Activated naive CD8-positive, alpha-beta T cell treated with anti-CD3 and anti-CD28 coated beads for 36 hours (primary cell): ENCODE measurements around the gene TMCC2. TPM values are rescaled to one million over a fixed set of nuclear protein-coding genes. Genes with fewer than 3 reads are reported as not detected.
"Not testable (repeated sequence)": the region's sequence is repeated elsewhere in the genome, so short reads cannot be mapped to it uniquely, and the experiment has no call there.

ENCODE experiments used
- DNase-seq: peaks from one replicate; pipeline ENCODE4 v3.0.0; 2021
- H3K27ac Mint-ChIP-seq: one replicate; pipeline ENCODE4 v1.8.0; 2022; ENCODE audit warnings: mild to moderate bottlenecking, moderate library complexity, mixed read lengths
- H3K27me3 Mint-ChIP-seq: one replicate; pipeline ENCODE4 v1.8.0; 2022; ENCODE audit warnings: mild to moderate bottlenecking, mixed read lengths
- H3K36me3 Mint-ChIP-seq: one replicate; pipeline ENCODE4 v1.8.0; 2021; ENCODE audit warnings: mild to moderate bottlenecking, mixed read lengths
- H3K4me1 Mint-ChIP-seq: one replicate; pipeline ENCODE4 v1.8.0; 2021; ENCODE audit warnings: mixed read lengths
- H3K4me3 Mint-ChIP-seq: one replicate; pipeline ENCODE4 v1.8.0; 2022; ENCODE audit warnings: mild to moderate bottlenecking, moderate library complexity, mixed read lengths
- H3K9me3 Mint-ChIP-seq: one replicate; pipeline ENCODE4 v1.8.0; 2022; ENCODE audit warnings: mixed read lengths
- total RNA-seq, 2 experiments: library from RNA; stranded (reverse); gene quantifications; one replicate each; pipeline ENCODE4 v1.2.3, GENCODE V29; 2021

The TMCC2 gene
- 10 to 100 TPM; 13.3 to 14.0 TPM for total RNA-seq

GRCh38 chr1:205227584-205228013 is at the start of gene TMCC2:
TSS of gene TMCC2 (plus strand) at chr1:205227946. CDS start at chr1:205228565, 619 bp downstream.
- H3K4me1 Mint-ChIP-seq = peaks cover 39% of the 10 kb centered on the region
- DNase-seq = peak; percentile 93
- H3K27ac Mint-ChIP-seq = peak within 1 kb of the TSS; percentile 86
- H3K36me3 Mint-ChIP-seq = peaks cover 26% of the 10 kb centered on the region
- peak within 1 kb of the TSS; percentile 96 for H3K4me3 Mint-ChIP-seq
- H3K27me3 Mint-ChIP-seq = peaks cover 17% of the 10 kb centered on the region
- no peaks in the 10 kb centered on the region for H3K9me3 Mint-ChIP-seq

GRCh38 chr1:205179842-205180241 is 47.9 kb upstream of the TMCC2 start:
- DNase-seq = no peak
- Mint-ChIP-seq H3K36me3 (peaks cover 32% of the 10 kb centered on the region), H3K4me1 (peaks cover 32% of the 10 kb centered on the region), H3K27ac (no peak overlapping the region), H3K9me3 (no peaks in the 10 kb centered on the region), H3K4me3 (no peak overlapping the region), H3K27me3 (no peaks in the 10 kb centered on the region)

- not testable (repeated sequence) for H3K9me3 Mint-ChIP-seq, H3K4me3 Mint-ChIP-seq, H3K27ac Mint-ChIP-seq, H3K27me3 Mint-ChIP-seq, DNase-seq
- H3K36me3 Mint-ChIP-seq = peaks cover 31% of the 10 kb centered on the region
- peaks cover 34% of the 10 kb centered on the region for H3K4me1 Mint-ChIP-seq
Observed at GRCh38 chr1:205180331-205180730, 47.4 kb upstream of the TMCC2 start.

GRCh38 chr1:205182930-205183329 is 44.8 kb upstream of the TMCC2 start:
- no peak overlapping the region for H3K4me3 Mint-ChIP-seq
- H3K36me3 Mint-ChIP-seq = peaks cover 50% of the 10 kb centered on the region
- H3K4me1 Mint-ChIP-seq = peaks cover 56% of the 10 kb centered on the region
- no peaks in the 10 kb centered on the region for H3K27me3 Mint-ChIP-seq
- no peaks in the 10 kb centered on the region for H3K9me3 Mint-ChIP-seq
- DNase-seq = no peak
- no peak overlapping the region for H3K27ac Mint-ChIP-seq

- DNase-seq = peak; percentile 21
- H3K27ac Mint-ChIP-seq = peak overlapping the region; percentile 79
- H3K9me3 Mint-ChIP-seq = no peaks in the 10 kb centered on the region
- peak overlapping the region; percentile 42 for H3K4me3 Mint-ChIP-seq
- peaks cover 58% of the 10 kb centered on the region for H3K4me1 Mint-ChIP-seq
- H3K36me3 Mint-ChIP-seq = peaks cover 54% of the 10 kb centered on the region
- H3K27me3 Mint-ChIP-seq = no peaks in the 10 kb centered on the region
Observed at GRCh38 chr1:205183676-205184335, 43.9 kb upstream of the TMCC2 start.

- Mint-ChIP-seq H3K4me1 (peaks cover 72% of the 10 kb centered on the region), H3K9me3 (no peaks in the 10 kb centered on the region), H3K27me3 (no peaks in the 10 kb centered on the region), H3K27ac (peak overlapping the region; percentile 82), H3K36me3 (peaks cover 56% of the 10 kb centered on the region), H3K4me3 (no peak overlapping the region)
- peak; percentile 35 for DNase-seq
Observed at GRCh38 chr1:205186191-205186590, 41.6 kb upstream of the TMCC2 start.

- Mint-ChIP-seq H3K36me3 (peaks cover 51% of the 10 kb centered on the region), H3K4me1 (peaks cover 76% of the 10 kb centered on the region), H3K4me3 (no peak overlapping the region), H3K27ac (peak overlapping the region; percentile 82), H3K27me3 (no peaks in the 10 kb centered on the region), H3K9me3 (no peaks in the 10 kb centered on the region)
- DNase-seq = no peak
Observed at GRCh38 chr1:205187420-205187819, 40.3 kb upstream of the TMCC2 start.

- H3K36me3 Mint-ChIP-seq = peaks cover 48% of the 10 kb centered on the region
- H3K27me3 Mint-ChIP-seq = no peaks in the 10 kb centered on the region
- H3K27ac Mint-ChIP-seq = no peak overlapping the region
- peaks cover 75% of the 10 kb centered on the region for H3K4me1 Mint-ChIP-seq
- H3K9me3 Mint-ChIP-seq = no peaks in the 10 kb centered on the region
- DNase-seq = no peak
- H3K4me3 Mint-ChIP-seq = no peak overlapping the region
Observed at GRCh38 chr1:205188098-205188497, 39.6 kb upstream of the TMCC2 start.

- Mint-ChIP-seq H3K27me3 (no peaks in the 10 kb centered on the region), H3K36me3 (peaks cover 47% of the 10 kb centered on the region), H3K9me3 (no peaks in the 10 kb centered on the region), H3K27ac (no peak overlapping the region), H3K4me3 (no peak overlapping the region), H3K4me1 (peaks cover 74% of the 10 kb centered on the region)
- DNase-seq = no peak
Observed at GRCh38 chr1:205188596-205188995, 39.1 kb upstream of the TMCC2 start.

GRCh38 chr1:205189131-205189530 is 38.6 kb upstream of the TMCC2 start:
- H3K9me3 Mint-ChIP-seq = no peaks in the 10 kb centered on the region
- no peak overlapping the region for H3K27ac Mint-ChIP-seq
- H3K27me3 Mint-ChIP-seq = no peaks in the 10 kb centered on the region
- no peak overlapping the region for H3K4me3 Mint-ChIP-seq
- peaks cover 46% of the 10 kb centered on the region for H3K36me3 Mint-ChIP-seq
- no peak for DNase-seq
- peaks cover 71% of the 10 kb centered on the region for H3K4me1 Mint-ChIP-seq

- no peak for DNase-seq
- Mint-ChIP-seq H3K27me3 (no peaks in the 10 kb centered on the region), H3K27ac (no peak overlapping the region), H3K36me3 (peaks cover 49% of the 10 kb centered on the region), H3K4me3 (no peak overlapping the region), H3K4me1 (peaks cover 64% of the 10 kb centered on the region), H3K9me3 (peaks cover 4% of the 10 kb centered on the region)
Observed at GRCh38 chr1:205190845-205191577, 36.7 kb upstream of the TMCC2 start.

GRCh38 chr1:205191622-205192021 is 36.1 kb upstream of the TMCC2 start:
- no peak overlapping the region for H3K4me3 Mint-ChIP-seq
- H3K9me3 Mint-ChIP-seq = peaks cover 4% of the 10 kb centered on the region
- H3K27ac Mint-ChIP-seq = no peak overlapping the region
- peaks cover 60% of the 10 kb centered on the region for H3K4me1 Mint-ChIP-seq
- H3K36me3 Mint-ChIP-seq = peaks cover 52% of the 10 kb centered on the region
- DNase-seq = no peak
- H3K27me3 Mint-ChIP-seq = no peaks in the 10 kb centered on the region

GRCh38 chr1:205192287-205192686 is 35.5 kb upstream of the TMCC2 start:
- H3K36me3 Mint-ChIP-seq = peaks cover 51% of the 10 kb centered on the region
- no peak overlapping the region for H3K4me3 Mint-ChIP-seq
- H3K4me1 Mint-ChIP-seq = peaks cover 58% of the 10 kb centered on the region
- no peak overlapping the region for H3K27ac Mint-ChIP-seq
- no peak for DNase-seq
- no peaks in the 10 kb centered on the region for H3K27me3 Mint-ChIP-seq
- H3K9me3 Mint-ChIP-seq = peaks cover 4% of the 10 kb centered on the region

- H3K27me3 Mint-ChIP-seq = no peaks in the 10 kb centered on the region
- peak overlapping the region; percentile 97 for H3K27ac Mint-ChIP-seq
- peaks cover 4% of the 10 kb centered on the region for H3K9me3 Mint-ChIP-seq
- peak; percentile 53 for DNase-seq
- peaks cover 68% of the 10 kb centered on the region for H3K4me1 Mint-ChIP-seq
- peak overlapping the region; percentile 58 for H3K4me3 Mint-ChIP-seq
- H3K36me3 Mint-ChIP-seq = peaks cover 55% of the 10 kb centered on the region
Observed at GRCh38 chr1:205199090-205199930, 28.4 kb upstream of the TMCC2 start.

GRCh38 chr1:205199931-205200299 is 27.8 kb upstream of the TMCC2 start:
- H3K4me1 Mint-ChIP-seq = peaks cover 74% of the 10 kb centered on the region
- H3K27me3 Mint-ChIP-seq = no peaks in the 10 kb centered on the region
- peak; percentile 41 for DNase-seq
- H3K9me3 Mint-ChIP-seq = peaks cover 4% of the 10 kb centered on the region
- peaks cover 53% of the 10 kb centered on the region for H3K36me3 Mint-ChIP-seq
- H3K4me3 Mint-ChIP-seq = peak overlapping the region; percentile 61
- peak overlapping the region; percentile 97 for H3K27ac Mint-ChIP-seq
